HFFc6 (cell line): Measurements from ENCODE around the gene RNU6-1. TPM values are rescaled to one million over a fixed set of nuclear protein-coding genes. Genes with fewer than 3 reads are reported as not detected.

Experiments used
- DNase-seq: peaks from one replicate; pipeline ENCODE4 v3.0.0-alpha.2; 2018
- H3K27ac Mint-ChIP-seq: 2 replicates; pipeline ENCODE4 v1.8.0; 2020; ENCODE audit warnings: mild to moderate bottlenecking, mixed read lengths
- H3K27me3 Mint-ChIP-seq: 2 replicates; pipeline ENCODE4 v1.8.0; 2021; ENCODE audit warnings: mild to moderate bottlenecking, moderate library complexity, mixed read lengths; ENCODE audit not compliant: insufficient read depth
- H3K36me3 Mint-ChIP-seq: 2 replicates; pipeline ENCODE4 v1.8.0; 2021; ENCODE audit warnings: low read depth, mixed read lengths
- H3K4me1 Mint-ChIP-seq: 2 replicates; pipeline ENCODE4 v1.8.0; 2020; ENCODE audit warnings: low read depth, mixed read lengths
- H3K4me3 Mint-ChIP-seq: 2 replicates; pipeline ENCODE4 v1.8.0; 2020; ENCODE audit warnings: mild to moderate bottlenecking, moderate library complexity, mixed read lengths
- H3K9me3 Mint-ChIP-seq: 2 replicates; pipeline ENCODE4 v1.8.0; 2020; ENCODE audit warnings: mild to moderate bottlenecking, mixed read lengths
- CTCF ChIP-seq: fragments of 200-600 bp; sonication (generic); IDR thresholded peaks from 2 replicates; pipeline ENCODE4 v1.5.0; 2021; ENCODE audit warnings: antibody characterized with exemption, mild to moderate bottlenecking
- total RNA-seq, 6 experiments: library from RNA; stranded (reverse); fragmentation: NEBNext Ultra II Directional; extraction: Animal tissue kit (Norgen Biotek cat#: 25700); gene quantifications; 2 replicates in 1 of 6; 3 replicates in 5 of 6; pipeline ENCODE4 v1.2.3, GENCODE V29; 2021

RNU6-1 gene
- total RNA-seq, 6 experiments from 2014 or later = not detected

GRCh38 chr15:67836955-67837354 is 2.9 kb downstream of the RNU6-1 start:
- Mint-ChIP-seq H3K4me3 (no peak overlapping the region), H3K36me3 (no peaks in the 10 kb centered on the region), H3K4me1 (peaks cover 46% of the 10 kb centered on the region), H3K9me3 (peaks cover 3% of the 10 kb centered on the region; the same call in 1 of the 2 replicates), H3K27me3 (peaks cover 29% of the 10 kb centered on the region), H3K27ac (no peak overlapping the region)
- DNase-seq = no peak
- no peak for TF ChIP-seq CTCF

- peaks cover 29% of the 10 kb centered on the region for H3K27me3 Mint-ChIP-seq
- H3K4me3 Mint-ChIP-seq = peak overlapping the region; percentile 79
- peaks cover 44% of the 10 kb centered on the region for H3K4me1 Mint-ChIP-seq
- no peak overlapping the region for H3K27ac Mint-ChIP-seq
- H3K9me3 Mint-ChIP-seq = peaks cover 3% of the 10 kb centered on the region; the same call in 1 of the 2 replicates
- peak; percentile 94 for TF ChIP-seq CTCF
- H3K36me3 Mint-ChIP-seq = no peaks in the 10 kb centered on the region
- DNase-seq = peak; percentile 8
Measured at GRCh38 chr15:67836477-67836876, 3.4 kb downstream of the RNU6-1 start.

- H3K27ac Mint-ChIP-seq = no peak overlapping the region
- H3K4me3 Mint-ChIP-seq = peak overlapping the region; percentile 79
- TF ChIP-seq CTCF = no peak
- peaks cover 40% of the 10 kb centered on the region for H3K4me1 Mint-ChIP-seq
- H3K9me3 Mint-ChIP-seq = peaks cover 3% of the 10 kb centered on the region; the same call in 1 of the 2 replicates
- peaks cover 32% of the 10 kb centered on the region for H3K27me3 Mint-ChIP-seq
- DNase-seq = no peak
- H3K36me3 Mint-ChIP-seq = no peaks in the 10 kb centered on the region
Measured at GRCh38 chr15:67836134-67836455, 3.8 kb downstream of the RNU6-1 start.

- peaks cover 38% of the 10 kb centered on the region for H3K27me3 Mint-ChIP-seq
- no peak for DNase-seq
- H3K4me3 Mint-ChIP-seq = peak overlapping the region; percentile 79
- H3K4me1 Mint-ChIP-seq = peaks cover 36% of the 10 kb centered on the region
- H3K36me3 Mint-ChIP-seq = no peaks in the 10 kb centered on the region
- peaks cover 3% of the 10 kb centered on the region; the same call in 1 of the 2 replicates for H3K9me3 Mint-ChIP-seq
- H3K27ac Mint-ChIP-seq = no peak overlapping the region
- TF ChIP-seq CTCF = no peak
Measured at GRCh38 chr15:67835297-67836133, 4.3 kb downstream of the RNU6-1 start.

GRCh38 chr15:67834581-67835296 is 5.1 kb downstream of the RNU6-1 start:
- DNase-seq = no peak
- Mint-ChIP-seq H3K36me3 (no peaks in the 10 kb centered on the region), H3K27me3 (peaks cover 41% of the 10 kb centered on the region), H3K4me3 (peak overlapping the region; percentile 79), H3K4me1 (peaks cover 34% of the 10 kb centered on the region), H3K27ac (no peak overlapping the region), H3K9me3 (no peaks in the 10 kb centered on the region)
- no peak for TF ChIP-seq CTCF
